Measurements from ENCODE around the gene EIF4A2. TPM values are rescaled to one million over a fixed set of nuclear protein-coding genes. Genes with fewer than 3 reads are reported as not detected.

EIF4A2 gene
- total and polyA plus RNA-seq, 9 of the 15 experiments (the other 6 are each of a cell fraction or from before 2014, with no cell fraction given), result 307 to 754 (median 435) TPM

GRCh38 chr3:186783058-186783730 lies at the start of gene EIF4A2 (continued):
- no peak for TF ChIP-seq NCOA6 (IDR thresholded peaks at IDR 0.05)
- TF ChIP-seq ZNF764 (CRISPR knock-in tag; IDR thresholded peaks at IDR 0.05; ENCODE audit: low read depth), result no peak
- TF ChIP-seq ZNF165 (CRISPR knock-in tag; IDR thresholded peaks at IDR 0.05; ENCODE audit: borderline replicate concordance), result no peak
- TF ChIP-seq DDX20 (tag; IDR thresholded peaks at IDR 0.05; ENCODE audit: low read depth), result no peak
- TF ChIP-seq ETV6 (IDR thresholded peaks at IDR 0.05; ENCODE audit: borderline replicate concordance in 1 of 2, low read depth in 2 of 2, low read length in 1 of 2), result no peak; a peak in 1 of 4 replicates
- TF ChIP-seq ETV6 (CRISPR knock-in tag; IDR thresholded peaks at IDR 0.05; ENCODE audit: borderline replicate concordance), result no peak
- no peak for TF ChIP-seq PHTF2 (CRISPR knock-in tag; IDR thresholded peaks at IDR 0.05)
- no peak for TF ChIP-seq TAF15 (IDR thresholded peaks at IDR 0.05; ENCODE audit: low read depth, low read length)
- TF ChIP-seq HLTF (IDR thresholded peaks at IDR 0.05), result peak; percentile 55; the same call in 1 of the 2 replicates
- TF ChIP-seq SNAPC5 (CRISPR knock-in tag; IDR thresholded peaks at IDR 0.05), result no peak
- no peak for TF ChIP-seq NR2C2 (CRISPR knock-in tag; IDR thresholded peaks at IDR 0.05)
- TF ChIP-seq NR2C2 (tag; IDR thresholded peaks at IDR 0.05), result peak; percentile 62; the same call in 1 of the 2 replicates
- TF ChIP-seq TEAD4 (IDR thresholded peaks at IDR 0.05; ENCODE audit: low read length), result peak; percentile 69
- TF ChIP-seq TEAD4 (CRISPR knock-in tag; IDR thresholded peaks at IDR 0.05; ENCODE audit: borderline replicate concordance), result no peak
- TF ChIP-seq HNRNPH1 (optimal IDR thresholded peaks at IDR 0.05; ENCODE audit: low read depth, low read length), result no peak
- peak; percentile 61; the same call in 1 of the 2 replicates for TF ChIP-seq ATF1 (CRISPR knock-in tag; IDR thresholded peaks at IDR 0.05)
- peak; percentile 93 for TF ChIP-seq ATF1 (tag; IDR thresholded peaks at IDR 0.05)
- TF ChIP-seq ARID2 (IDR thresholded peaks at IDR 0.05), result no peak
- no peak for TF ChIP-seq CREBBP (IDR thresholded peaks at IDR 0.05; ENCODE audit: low read depth, low read length)
- peak; percentile 87 for TF ChIP-seq ETV5 (CRISPR knock-in tag; IDR thresholded peaks at IDR 0.05; ENCODE audit: low read depth)
- no peak for TF ChIP-seq SREBF1 (IDR thresholded peaks at IDR 0.05; ENCODE audit: borderline replicate concordance, low read depth, low read length)
- TF ChIP-seq PTRF (tag; IDR thresholded peaks at IDR 0.05), result no peak
- TF ChIP-seq RBM14 (IDR thresholded peaks at IDR 0.05; ENCODE audit: borderline replicate concordance, insufficient read depth, low read depth, low read length), result no peak
- TF ChIP-seq NCOA4 (IDR thresholded peaks at IDR 0.05; ENCODE audit: partially characterized antibody), result no peak
- TF ChIP-seq ZFX (CRISPR knock-in tag; IDR thresholded peaks at IDR 0.05), result no peak; the same call in 1 of the 2 replicates
- TF ChIP-seq TCF7 (IDR thresholded peaks at IDR 0.05; ENCODE audit: borderline replicate concordance), result peak; percentile 5; the same call in 1 of the 2 replicates
- TF ChIP-seq CREB3 (tag; conservative IDR thresholded peaks at IDR 0.05; ENCODE audit: low read depth), result no peak
- TF ChIP-seq ZNF324 (CRISPR knock-in tag; IDR thresholded peaks at IDR 0.05), result no peak
- peak; percentile 90 for TF ChIP-seq PCBP1 (IDR thresholded peaks at IDR 0.05; ENCODE audit: low read depth, low read length, poor library complexity, severe bottlenecking)
- TF ChIP-seq MED1 (CRISPR knock-in tag; IDR thresholded peaks at IDR 0.05; ENCODE audit: borderline replicate concordance), result no peak
- TF ChIP-seq NR3C1 (CRISPR knock-in tag; IDR thresholded peaks at IDR 0.05), result no peak

Measured in K562 (cell line).